ENCODE results near the gene PHEX.
"Not testable (repeated sequence)": the region's sequence is repeated elsewhere in the genome, so short reads cannot be mapped to it uniquely, and the experiment has no call there.

Gene PHEX

DNA sequence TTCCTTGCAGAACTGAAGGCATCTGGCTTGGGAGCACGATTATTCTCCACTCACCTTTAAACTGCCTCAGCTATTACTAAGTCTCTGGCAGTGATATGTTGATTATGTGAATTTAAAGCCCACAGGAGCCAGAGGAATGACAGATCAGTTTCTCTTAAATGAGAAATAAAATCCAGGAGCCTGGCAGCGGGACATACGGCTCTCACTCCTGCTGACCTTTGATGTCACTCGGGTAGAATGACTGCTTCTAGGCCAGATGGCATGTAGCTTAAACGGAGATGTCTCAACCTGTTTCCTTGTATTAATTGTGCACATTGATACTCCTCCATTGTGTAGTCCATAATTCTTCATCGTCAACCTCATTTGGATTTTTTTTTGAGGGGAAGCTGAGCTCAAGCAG, 236.6 kb downstream of the PHEX start:
- no peak for DNase-seq

DNA sequence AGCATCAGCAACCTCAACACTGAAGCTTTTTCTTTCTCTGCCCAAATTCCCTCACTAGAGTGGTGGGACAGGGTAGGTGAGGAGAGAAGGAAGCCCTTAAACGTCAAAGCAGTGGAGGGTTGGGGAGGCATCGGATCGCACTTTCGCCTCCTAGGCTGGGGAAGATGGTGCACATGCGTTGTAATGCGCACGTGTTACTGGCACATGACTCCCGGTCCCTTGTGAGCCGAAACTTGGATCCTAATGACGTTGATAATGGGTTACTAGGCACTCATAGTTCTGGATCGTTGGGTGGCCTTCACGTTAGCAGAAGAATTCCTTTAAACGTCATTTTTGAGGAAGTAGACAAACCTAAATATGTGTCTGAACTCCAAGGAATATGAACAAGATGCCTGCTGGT, 240.5 kb downstream of the PHEX start, which contains the start of gene CBLL2:
CBLL2 (plus strand) TSS at position 301 of the 400 bp plus-strand sequence; CDS start at position 380, 79 bp downstream.
- DNase-seq: no peak

DNA sequence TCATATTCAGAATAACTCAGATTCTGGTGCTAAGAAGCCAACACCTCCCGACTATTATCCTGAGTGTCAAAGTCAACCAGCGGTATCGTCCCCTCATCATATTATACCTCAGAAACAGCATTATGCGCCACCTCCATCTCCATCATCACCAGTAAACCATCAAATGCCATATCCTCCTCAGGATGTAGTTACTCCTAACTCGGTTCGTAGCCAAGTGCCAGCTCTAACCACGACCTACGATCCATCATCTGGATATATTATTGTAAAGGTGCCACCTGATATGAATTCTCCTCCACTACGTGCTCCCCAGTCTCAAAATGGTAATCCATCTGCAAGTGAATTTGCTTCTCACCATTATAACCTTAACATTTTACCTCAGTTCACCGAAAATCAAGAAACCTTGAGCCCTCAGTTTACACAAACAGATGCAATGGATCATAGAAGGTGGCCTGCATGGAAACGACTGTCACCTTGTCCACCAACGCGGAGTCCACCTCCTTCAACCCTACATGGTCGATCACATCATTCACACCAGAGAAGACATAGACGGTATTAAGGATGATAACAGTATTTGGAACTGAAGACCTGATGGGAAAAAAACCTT, 241.7 kb downstream of the PHEX start:
- DNase-seq: no peak

DNA sequence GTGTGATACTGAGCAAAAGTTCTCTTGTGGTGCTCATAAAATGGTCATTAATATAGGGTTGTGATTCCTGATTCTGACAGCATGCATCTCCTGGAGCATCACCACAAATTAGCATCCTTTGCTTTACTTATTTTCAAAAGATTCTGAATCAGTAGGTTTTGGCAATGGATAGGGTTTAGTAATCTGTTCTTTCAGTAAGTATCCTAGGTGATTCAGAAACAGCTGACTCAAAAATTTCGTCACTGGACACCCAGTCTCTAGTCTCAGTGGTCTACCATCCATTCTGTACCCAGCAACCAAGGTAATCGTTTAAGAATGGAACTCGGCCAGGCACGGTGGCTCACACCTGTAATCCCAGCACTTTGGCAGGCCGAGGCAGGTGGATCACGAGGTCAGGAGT, 244.7 kb downstream of the PHEX start:
- DNase-seq: no peak

DNA sequence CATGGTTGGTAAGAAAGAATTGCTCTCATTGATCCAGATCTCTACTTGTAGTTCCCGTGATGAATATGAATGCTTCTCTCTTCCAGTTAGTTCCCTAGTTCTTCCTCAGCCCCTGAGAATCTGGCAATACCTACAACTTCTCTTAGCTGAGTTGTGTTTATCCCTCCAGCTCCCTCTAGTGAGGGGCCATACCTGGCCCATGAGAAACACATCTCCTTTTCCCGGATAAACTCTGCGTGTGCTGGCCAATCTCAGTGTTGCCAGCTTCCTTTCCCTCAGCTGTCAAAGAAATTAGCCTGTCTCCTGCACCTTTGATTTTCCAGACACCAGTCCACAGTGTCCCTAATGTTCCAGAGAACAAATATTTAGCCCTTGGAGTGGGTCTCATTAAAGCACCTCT, 246.2 kb downstream of the PHEX start:
- no peak for DNase-seq

DNA sequence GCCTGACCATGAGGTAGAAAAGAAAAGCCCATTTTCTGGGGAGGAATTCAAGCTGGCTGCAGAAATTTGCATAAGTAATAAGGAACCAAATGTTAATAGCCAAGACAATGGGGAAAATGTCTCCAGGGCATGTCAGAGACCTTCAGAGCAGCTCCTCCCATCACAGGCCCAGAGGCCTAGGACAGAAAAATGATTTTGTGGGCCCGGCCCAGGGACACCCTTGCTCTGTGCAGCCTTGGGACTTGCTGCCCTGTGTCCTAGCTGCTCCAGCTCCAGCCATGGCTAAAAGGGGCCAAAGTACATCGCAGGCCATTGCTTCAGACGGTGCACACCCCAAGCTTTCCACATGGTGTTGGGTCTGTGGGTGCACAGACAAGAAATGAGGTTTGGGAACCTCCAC, 257.1 kb downstream of the PHEX start:
- not testable (repeated sequence) for DNase-seq

DNA sequence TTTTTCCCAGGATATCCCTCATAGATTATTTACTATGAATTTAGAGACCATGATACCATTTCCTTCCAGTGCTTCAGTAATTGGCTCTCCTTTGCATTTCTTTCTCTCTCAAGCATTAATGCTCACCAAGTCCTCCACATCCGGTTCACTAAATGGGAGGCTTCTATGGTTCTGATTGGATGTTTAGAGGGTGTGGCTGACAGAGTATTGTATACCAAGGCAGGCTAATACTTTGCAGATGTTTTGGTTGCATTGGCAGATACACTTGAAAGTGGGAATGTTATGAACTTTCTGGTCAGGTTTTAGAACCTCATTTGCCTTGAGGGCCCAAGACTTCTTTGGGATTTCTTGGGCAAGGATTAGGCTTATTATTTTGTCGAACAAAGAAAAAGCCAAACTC, 264.7 kb downstream of the PHEX start:
- no peak for DNase-seq

DNA sequence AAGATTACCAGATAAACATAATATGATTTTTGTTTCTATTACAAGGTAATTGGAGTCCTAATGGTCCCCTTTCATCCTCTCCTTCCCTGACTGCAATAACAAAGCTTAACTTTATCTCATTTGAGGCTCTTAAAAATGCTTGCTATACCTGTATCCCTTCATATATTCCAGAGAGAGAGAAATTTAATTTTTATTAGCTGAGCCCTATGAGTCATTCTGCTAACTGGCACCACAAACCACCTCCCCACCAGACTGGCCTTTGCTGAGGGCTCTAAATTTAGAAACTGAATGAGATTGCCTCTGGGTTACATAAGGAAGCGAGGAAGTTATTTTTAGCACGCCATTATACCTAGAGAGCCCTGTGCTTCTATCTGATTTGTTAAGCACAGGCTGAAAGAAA, 268.0 kb downstream of the PHEX start:
- peak; percentile 28 for DNase-seq

Measured in NK-92 treated with Interleukin-12 subunit alpha and Interleukin-12 subunit beta, amount 100 ng/mL, for 24 hours (cell line).